Esophagus muscularis mucosa (tissue), 4 donors: ENCODE measurements around the gene ENTPD3.

Source experiments
- CTCF ChIP-seq, 3 experiments: fragments of 200-600 bp in 2 of 3; fragments of 450-650 bp in 1 of 3; sonication (generic) in 2 of 3; IDR thresholded peaks; one replicate each; pipeline ENCODE4 v1.5.1; 2017 to 2019; ENCODE audit warnings: antibody characterized with exemption in 3 of 3, mild to moderate bottlenecking in 2 of 3, moderate library complexity in 1 of 3
- EP300 ChIP-seq: sonication (generic); formaldehyde crosslinking; IDR thresholded peaks from one replicate; pipeline ENCODE4 v1.6.1; 2017; ENCODE audit warnings: antibody characterized with exemption
- POLR2A ChIP-seq: fragments of 450-650 bp; IDR thresholded peaks from one replicate; pipeline ENCODE4 v1.6.1; 2017; ENCODE audit warnings: antibody characterized with exemption, moderate library complexity, mild to moderate bottlenecking, low read depth
- POLR2AphosphoS5 ChIP-seq, 2 donors: sonication (generic); formaldehyde crosslinking; IDR thresholded peaks; one replicate each; pipeline ENCODE4 v1.6.1; 2017; ENCODE audit warnings: antibody characterized with exemption in 2 of 2

DNA sequence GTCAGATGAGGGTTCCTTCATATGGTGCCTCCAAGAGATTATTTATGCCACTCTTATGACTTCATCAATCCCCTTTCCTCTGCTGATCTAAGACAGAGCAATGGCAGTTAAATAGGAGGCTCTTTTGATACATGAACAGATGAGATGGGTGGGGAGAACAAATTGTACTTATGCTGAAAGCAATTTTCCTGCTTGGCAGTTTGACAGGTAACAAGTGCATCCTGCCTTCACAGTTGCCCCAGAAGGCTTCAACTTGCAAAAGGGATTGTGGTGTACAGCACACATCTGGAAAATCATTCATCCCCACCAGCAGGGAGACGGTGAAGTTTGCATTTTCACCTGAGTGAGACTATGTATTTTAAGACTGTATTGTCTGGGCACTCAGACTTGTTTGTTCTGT lies 27.3 kb downstream of the ENTPD3 start:
- TF ChIP-seq CTCF (IDR thresholded peaks at IDR 0.05) (no peak), EP300 (no peak), POLR2A (no peak), POLR2AphosphoS5 (IDR thresholded peaks at IDR 0.05) (no peak)
